ENCODE data around the gene NUB1.
"Not testable (repeated sequence)": the region's sequence is repeated elsewhere in the genome, so short reads cannot be mapped to it uniquely, and the experiment has no call there.

NUB1 gene, protein sequence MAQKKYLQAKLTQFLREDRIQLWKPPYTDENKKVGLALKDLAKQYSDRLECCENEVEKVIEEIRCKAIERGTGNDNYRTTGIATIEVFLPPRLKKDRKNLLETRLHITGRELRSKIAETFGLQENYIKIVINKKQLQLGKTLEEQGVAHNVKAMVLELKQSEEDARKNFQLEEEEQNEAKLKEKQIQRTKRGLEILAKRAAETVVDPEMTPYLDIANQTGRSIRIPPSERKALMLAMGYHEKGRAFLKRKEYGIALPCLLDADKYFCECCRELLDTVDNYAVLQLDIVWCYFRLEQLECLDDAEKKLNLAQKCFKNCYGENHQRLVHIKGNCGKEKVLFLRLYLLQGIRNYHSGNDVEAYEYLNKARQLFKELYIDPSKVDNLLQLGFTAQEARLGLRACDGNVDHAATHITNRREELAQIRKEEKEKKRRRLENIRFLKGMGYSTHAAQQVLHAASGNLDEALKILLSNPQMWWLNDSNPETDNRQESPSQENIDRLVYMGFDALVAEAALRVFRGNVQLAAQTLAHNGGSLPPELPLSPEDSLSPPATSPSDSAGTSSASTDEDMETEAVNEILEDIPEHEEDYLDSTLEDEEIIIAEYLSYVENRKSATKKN

DNA sequence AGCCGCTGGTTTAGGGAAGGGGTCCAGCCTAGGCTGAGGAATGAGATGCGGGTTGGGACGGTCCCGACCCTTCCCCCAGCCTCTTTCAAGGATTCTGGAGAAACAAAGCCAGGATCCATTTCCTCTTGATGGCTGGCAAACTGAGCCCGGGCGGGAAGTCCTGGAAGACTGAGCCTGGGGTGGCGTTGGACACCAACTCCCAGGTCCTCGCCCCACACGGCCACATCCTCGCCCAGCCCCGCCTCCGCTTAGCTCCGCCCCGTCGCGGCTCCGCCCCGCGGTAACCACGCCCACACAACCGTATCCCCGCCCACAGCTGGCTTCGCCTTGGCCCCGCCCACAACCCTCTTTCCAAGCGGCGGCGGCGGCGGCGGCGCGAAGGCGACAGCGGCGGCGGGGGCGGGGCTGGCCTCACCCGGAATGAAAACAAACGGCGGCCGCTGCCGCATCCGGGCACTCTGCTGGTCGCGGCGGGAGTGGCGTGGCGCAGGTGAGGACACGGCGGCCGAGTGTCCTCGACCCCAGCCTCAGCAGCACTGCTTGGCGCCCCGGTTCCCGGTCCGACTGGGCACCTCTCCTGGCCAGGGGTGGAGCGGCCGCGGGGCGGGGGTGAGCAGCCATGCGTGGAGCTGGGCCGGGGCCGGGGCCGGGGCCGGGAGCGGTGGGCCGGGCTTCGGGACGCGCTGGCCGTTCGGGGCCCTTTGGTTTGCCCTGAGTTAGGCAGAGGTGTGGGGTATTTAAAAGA is at the start of gene NUB1:
Gene NUB1, plus strand, starts transcription at position 456 of the 745 bp plus-strand sequence. CDS start 3,538 bp downstream, outside the sequence.
- peak; percentile 91 for DNase-seq

DNA sequence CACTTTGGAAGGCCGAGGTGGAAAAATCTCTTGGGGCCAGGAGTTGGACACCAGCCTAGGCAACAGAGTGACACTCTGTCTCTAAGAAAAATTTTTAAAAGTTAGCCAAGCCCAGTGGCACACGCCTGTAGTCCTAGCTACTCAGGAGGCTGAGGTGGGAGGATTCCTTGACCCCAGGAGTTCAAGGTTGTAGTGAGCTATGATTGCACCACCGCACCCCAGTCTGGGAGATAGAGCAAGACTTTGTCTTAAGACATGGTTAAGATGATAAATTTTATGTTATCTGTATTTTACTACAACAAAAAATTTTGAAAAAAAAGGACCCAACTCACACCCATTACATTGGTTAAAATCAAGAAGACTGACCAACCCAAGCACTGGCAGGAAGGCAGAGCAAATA is 48.8 kb upstream of the NUB1 start:
- DNase-seq, result no peak

DNA sequence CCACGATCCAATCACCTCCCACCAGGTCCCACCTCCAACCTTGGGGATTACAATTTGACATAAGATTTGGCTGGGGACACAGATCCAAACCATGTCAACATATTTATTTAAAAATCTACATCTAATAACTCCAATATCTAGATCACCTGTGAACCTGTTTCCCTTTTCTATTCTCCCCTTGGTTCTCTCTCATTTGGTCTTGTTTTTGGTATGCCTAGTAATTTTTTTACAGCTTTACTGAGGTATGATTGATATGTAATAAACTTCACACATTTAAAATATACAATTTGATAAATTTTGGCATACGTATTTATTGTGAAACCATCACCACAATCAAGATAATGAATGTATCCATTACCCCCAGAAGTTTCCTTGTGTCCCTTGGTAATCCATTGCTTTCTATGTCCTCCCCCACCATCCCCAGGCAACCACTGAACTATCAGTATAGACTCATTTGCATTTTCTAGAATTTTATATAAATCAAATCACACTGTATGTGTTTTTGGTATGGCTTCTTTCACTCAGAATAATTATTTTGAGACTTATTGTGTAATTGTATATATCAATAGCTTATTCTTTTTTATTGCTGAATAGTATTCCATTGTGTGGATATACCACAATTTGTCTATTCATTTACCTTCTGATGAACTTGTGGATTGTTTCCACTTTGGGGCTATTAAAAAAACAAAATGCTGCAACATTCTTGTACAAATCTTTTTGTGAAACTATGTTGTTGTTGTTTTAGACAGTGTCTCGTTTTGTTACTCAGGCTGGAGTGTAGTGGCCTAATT is 45.2 kb upstream of the NUB1 start:
- DNase-seq, result no peak

DNA sequence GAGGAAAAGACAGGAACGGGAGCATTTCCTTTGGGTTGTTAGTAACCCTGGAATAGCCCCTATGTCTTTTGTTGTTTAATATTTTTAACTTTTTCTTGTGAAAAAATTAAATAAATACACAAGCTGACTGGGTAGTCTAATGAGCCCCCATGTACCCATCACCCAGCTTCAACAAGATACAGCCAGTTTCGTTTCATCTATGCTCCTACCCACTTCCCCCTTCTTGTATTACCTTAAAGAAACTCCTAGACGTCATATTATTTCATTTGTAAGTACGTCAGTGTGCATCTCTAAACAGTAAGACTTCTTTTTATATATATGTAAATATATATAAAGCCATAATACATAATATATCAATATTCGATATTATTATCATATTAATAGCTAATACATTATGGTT is 42.8 kb upstream of the NUB1 start:
- DNase-seq, result no peak

DNA sequence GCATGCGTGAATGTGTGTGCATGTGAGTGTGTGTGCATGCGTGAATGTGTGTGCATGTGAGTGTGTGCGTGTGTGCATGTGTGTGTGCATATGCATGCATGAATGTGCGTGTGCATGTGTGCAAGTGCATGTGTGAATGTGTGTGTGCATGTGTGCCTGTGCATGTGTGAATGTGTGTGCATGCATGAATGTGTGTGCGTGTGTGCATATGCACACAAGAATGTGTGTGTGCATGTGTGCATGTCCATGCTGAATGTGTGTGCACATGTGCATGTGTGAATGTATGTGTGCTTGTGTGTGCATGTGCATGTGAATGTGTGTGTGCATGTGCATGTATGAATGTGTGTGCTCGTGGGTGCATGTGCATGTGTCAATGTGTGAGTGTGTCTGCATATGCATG is 42.1 kb upstream of the NUB1 start:
- no peak for DNase-seq

DNA sequence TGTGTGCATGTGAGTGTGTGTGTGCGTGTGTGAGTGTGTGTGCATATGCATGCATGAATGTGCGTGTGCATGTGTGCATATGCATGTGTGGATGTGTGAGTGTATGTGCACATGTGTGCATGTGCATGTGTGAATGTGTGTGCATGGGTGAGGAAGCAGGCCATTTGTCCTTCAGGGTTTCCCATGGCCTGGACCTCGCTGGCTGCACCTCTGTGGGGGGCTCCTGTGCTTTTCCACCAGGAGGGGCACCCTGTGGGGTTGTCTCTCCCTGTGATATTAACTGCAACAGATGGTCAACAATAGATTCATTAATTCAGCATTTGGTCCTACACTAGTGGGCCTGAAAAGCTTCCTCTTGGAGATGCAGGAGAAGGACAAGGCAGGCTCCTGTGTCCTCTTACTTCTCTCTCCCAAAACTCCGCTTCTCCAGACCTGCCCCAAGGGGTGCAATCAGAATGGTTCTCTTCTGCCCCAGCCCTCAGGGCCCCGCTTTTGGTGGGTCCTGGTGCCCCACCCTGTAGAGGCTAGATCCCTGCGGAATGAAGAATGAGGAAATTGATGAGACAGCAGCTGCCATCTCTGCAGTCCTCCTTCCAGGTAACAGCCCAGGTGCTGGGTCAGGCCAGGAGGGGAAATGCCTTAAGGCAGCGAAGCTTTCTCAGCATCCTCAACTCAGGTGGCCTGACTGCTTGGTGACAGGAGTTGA is 41.5 kb upstream of the NUB1 start:
- DNase-seq, result no peak

DNA sequence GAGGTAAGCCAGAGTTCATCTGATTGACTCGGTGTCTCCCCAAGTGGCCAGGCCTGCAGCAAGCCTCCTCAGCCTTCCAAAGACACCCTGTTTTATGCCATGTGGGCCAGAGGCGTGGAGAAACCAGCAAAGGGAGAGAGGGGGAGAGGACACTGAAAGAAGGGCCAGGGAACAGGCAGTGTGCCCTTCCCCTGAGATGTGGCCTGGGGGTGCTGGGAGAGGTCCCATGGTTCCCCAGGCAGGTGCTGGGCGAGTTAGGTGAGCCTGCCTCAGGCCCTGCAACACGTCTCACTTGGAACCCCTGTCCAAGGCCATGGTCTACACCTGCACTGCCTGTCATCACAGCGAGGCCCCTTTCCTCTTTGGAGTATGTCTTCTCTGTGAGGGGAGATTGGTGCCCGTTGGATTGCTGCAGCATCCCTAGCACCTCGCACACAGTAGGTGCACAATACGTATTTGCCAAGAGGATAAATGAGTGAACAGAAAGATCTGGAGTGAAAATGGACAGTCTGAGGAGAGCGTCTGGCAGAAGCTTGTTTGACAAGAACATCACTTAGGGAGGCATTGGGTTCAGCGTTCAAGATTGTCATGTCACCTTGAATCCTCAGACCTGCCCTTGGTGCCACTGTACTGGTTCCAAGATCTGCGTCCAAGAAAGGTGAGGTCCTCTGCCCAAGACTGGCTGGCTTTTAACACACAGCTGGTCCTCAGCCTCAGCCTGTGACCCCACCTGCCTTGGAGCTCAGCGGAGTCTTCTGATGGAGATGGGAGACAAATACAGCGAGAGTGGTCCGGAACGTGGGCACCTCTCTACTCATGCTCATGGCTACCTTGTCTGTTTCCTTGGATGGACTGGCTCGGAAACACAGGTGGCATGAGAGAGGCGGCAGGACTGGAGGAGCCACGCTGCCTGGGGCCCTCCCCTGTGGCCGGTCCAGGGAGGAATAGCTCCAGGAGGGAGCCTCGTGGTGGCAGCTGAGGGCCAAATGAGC is 39.8 kb upstream of the NUB1 start:
- no peak for DNase-seq

DNA sequence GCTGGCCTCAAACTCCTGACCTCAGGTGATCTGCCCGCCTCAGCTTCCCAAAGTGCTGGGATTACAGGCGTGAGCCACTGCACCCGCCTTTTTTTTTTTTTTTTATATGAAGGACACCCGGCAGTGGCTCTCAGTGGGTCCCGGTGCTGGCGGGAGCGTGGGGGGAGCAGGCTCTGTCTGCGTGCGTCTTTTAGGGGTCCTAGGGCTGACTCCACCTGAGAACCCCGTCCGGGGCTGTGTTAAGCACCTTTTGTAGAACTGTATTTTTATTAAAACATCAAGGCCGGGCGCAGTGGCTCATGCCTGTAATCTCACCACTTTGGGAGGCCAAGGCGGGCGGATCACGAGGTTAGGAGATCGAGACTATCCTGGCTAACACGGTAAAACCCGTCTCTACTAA is 37.4 kb upstream of the NUB1 start:
- DNase-seq, result not testable (repeated sequence)

DNA sequence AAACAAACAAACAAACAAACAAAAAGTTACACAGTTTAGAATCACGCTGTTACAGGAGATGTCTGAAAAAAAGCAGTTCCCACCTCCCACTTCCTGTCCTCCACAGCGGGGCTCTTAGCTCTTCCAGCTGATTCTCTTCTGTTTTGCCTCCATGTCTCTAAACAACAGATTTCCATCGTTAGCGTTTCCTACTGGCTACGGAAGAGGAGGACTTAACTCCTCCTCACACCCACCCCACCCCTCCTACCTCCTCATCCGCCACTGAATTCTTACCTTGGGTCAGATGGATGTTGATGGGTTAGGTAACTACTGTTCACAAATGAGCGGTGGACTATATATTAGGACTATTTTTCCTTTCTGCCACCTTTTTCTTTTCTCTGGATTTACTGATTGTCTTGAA is 36.8 kb upstream of the NUB1 start:
- DNase-seq, result no peak

DNA sequence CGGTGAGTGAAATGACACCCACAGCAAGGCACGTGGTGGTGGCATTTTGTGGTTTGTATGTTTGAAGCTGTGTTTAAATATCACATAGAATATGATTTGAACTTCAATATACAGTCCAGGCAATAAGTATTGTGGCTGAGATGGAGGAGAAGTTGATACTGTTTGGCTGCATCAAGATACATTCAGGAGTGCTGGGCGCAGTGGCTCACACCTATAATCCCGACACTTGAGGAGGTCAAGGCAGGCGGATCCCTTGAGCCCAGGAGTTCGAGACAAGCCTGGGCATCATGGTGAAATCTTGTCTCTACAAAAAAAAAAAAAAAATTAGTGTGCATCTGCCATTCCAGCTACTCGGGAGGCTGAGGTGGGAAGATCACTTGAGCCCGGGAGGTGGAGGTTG is 35.2 kb upstream of the NUB1 start:
- DNase-seq, result no peak

DNA sequence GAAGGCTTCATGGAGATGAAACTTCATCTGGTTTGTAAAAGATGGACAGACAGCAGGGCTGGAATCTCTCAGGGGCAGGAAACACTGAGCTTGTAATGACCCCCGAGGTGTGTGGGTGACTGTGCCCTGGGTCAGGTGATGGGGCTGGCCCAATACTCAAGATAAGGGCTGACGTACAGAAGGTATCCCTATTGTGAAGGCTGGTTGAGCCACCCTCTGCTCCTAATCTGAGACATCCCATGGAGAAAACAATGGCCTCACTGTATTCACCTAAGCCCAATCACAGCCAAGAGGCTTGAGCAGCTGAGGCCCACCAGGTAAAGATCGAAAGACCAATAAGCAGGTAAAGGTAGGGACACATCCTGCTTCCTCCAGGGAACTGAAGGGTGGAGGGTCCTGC is 34.8 kb upstream of the NUB1 start:
- DNase-seq, result no peak

DNA sequence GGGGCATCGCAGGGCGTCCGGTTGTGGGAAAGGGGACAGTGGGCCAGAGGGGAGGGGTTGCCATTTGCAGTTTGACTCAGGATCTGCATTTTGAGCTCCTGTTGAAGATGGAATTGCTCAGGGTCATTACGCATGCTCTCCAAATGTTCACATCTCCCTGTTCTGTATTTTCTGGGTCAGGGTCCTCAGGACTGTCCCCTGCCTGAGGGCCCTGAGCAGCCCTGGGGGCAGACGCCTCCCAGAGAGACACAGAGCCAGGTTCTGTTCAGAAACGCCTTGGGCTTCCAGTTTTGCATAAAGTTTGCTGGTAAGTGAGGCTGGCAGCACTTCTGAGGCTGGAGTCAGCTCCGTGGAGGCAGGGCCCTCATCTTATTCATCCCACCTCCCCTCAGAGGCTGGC is 34.1 kb upstream of the NUB1 start:
- no peak for DNase-seq

DNA sequence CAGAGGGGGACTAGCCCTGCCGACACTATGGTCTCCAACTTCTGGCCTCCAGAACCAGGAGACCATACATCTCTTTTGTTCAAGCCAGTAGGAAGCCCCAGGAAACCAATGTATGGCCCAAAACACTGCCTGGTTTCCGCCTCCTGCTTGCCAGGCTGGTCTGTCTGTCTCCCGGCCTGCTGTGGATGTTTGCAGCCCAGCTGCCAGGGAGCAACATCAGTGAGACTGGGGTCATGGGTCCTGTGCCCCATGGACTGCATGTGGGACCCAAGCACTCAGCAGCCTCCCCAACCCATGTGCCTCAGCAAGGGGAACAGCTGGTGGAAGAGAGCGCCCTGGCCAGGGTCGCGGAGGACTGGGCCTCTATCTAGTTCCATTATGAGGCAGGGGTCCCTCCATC is 33.4 kb upstream of the NUB1 start:
- no peak for DNase-seq

DNA sequence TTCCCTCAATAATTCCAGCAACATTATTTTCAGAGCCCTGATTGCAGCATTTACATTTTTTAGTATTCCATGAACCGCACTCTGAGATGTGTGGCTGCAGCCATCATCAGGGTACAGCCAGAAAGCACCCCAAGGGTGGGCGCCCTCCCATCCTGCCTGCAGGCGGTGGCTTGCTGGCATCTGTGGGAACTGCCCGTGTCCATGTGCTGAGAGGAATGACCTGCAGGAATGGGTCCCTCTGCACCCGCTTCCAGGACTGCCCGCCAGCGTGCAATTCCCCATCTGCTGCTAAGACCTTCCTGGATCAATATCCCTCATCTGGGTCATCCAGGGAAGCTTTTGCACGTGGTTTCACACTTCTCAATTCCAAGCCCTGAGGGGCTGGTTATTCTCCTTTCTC is 32.8 kb upstream of the NUB1 start:
- no peak for DNase-seq

DNA sequence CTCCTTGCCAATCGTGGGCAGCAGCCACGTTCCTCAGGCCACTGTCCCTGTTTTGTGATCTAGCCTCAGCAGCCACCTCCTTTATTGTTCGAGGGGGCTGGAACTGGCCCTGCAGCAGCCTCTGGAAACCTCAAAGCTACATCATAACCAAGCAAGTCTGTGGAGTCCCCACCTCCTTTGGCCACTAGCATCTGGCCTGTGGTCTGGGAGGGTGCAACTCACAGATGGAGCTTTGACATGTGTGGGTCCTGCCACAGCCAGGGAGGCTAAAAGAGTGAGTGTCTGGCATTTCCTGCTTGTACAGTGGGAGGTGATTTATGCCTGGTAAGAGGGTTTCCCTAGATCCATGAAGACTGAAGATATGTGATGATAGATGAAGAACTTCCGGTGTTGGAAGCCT is 32.3 kb upstream of the NUB1 start:
- no peak for DNase-seq

DNA sequence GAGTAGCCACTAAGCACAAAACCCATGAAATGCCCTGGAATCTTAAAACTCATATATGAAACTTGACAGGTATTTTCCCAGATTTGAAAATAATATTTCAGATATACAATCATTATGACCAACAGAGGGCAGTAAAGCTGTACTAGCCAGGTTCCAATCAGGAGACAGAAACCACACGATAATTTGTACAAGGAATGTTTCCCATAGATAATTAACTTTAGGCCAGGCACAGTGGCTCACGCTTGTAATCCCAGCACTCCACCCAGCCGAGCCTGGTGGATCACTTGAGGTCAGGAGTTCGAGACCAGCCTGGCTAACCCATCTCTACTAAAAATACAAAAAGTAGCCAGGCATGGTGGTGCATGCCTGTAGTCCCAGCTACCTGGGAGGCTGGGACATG is 31.0 kb upstream of the NUB1 start:
- DNase-seq, result no peak

DNA sequence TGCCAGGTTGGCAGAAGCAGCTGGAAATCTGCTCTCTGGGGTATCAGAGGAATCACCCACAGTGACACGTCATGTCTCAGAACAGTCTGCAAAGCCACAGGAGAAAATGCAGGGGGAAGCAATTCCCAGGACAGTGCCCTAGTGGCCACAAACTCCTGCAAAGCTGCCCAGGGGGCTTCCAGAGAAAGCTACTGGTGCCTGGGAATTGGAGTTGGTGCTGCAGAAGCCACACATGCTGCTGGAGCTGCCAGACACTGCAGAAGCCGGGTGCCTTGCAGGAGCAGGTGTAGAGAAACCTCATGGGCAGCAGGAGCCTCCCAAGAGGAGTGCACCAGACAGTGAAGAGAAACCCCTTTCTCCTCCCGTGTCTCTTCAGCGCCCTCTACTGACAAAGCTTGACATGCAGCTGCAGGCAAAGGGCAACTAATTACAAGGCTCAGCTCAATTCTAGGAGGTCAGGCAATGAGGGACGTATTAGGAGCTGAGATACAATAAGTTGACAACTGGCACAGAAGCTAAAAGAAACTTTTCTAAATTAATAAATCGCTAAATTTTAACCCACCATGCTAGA is 30.2 kb upstream of the NUB1 start:
- DNase-seq, result no peak

DNA sequence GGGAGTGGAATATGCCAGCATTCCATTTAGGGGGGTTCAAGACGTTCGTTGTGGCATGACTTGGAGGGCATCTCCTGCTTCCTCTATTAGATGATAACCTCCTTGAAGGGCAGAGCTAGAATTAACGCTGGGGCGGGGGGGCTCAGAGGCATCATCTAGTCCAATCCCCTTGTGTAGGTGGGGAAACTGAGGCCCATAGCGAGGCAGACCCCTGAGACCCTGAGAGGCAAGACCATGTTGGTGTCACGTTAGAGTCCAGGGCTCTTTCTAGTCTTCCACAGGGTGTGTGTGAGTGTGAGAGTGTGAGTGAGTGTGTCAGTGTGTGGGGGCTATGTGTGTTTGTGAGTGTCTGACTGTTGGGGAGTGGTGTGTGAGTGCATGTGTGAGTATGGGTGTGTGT is 29.3 kb upstream of the NUB1 start:
- DNase-seq, result no peak

DNA sequence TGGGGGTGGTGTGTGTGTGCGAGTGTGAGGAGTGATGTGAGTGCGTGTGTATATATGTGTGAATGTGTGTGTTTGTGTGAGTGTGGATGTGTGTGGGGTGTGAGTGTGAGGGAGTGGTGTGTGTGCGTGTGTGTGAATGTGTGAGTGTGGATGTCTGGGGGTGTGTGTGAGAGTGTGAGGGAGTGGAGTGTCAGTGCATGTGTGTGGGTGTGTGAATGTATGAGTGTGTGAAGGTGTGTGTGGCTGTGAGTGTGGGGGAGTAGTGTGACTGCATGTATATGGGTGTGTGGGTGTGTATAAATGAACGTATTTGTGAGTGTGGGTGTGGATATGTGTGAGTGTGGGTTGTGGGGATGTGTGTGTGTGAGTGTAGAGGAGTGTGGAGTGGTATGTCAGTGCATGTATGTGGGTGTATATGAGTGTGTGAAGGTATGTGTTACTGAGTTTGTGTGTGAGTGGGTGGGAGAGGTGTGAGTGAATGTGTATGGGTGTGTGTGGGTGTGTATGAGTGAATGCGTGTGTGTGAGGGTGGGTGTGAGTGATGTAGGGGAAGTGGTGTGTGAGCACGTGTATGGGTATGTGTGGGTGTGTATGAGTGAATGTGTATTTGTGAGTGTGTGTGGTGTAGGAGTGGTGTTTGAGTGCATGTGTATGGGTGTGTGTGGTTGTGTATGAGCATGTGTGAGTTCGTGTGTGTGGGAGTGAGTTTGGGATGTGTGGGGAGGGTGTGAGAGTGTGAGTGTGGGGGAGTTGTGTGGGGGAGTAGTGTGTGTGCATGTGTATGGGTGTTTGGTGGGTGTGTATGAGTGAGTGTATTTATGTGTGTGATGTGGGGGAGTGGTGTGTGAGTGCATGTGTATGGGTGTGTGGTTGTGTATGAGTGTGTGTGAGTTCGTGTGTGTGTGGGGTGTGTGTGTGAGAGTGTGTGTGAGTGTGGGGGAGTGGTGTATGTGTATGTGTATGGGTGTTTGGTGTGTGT is 28.5 kb upstream of the NUB1 start:
- DNase-seq, result no peak

DNA sequence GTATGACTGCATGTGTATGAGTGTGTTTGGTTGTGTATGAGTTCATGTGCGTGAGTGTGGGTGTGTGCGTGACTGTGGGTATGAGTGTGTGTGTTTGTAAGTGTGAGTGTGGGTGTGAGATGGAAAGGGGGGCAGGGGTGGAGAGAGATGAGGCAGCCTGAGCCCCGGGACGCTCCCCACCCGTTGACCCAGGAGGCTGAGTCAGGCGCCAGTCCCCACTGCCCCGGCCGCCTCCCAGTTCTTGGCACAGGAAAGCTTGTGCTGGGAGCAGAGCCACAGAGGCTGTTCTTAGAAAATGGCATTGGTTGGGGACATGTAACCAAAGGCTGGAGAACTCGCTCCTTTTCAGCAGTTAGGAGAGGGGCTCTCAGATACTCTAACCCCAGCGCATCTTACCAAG is 27.8 kb upstream of the NUB1 start:
- DNase-seq, result no peak

Measured in activated gamma-delta T cell treated with Interleukin-2 at 50 U/mL for 16 hours (primary cell).